Kidney glomerular epithelial cell (primary cell): ENCODE results near the gene TLDC2.
A peak's percentile ranks its signal among the peaks of the same experiment; 100 is the strongest.
"Not testable (repeated sequence)": the region's sequence is repeated elsewhere in the genome, so short reads cannot be mapped to it uniquely, and the experiment has no call there.

Experiments
- DNase-seq: peaks from one replicate; lab custom pipeline; 2025; lab: John Stamatoyannopoulos, UW

Gene TLDC2

GRCh38 chr20:36916199-36916598 is 40.3 kb downstream of the TLDC2 start:
- no peak for DNase-seq

GRCh38 chr20:36917240-36917639 is 41.3 kb downstream of the TLDC2 start:
- no peak for DNase-seq

- no peak for DNase-seq
These were observed 42.0 kb downstream of the TLDC2 start for GRCh38 chr20:36917943-36918342.

- DNase-seq, result peak; percentile 43
These were observed 43.9 kb downstream of the TLDC2 start for GRCh38 chr20:36919715-36920333.

- DNase-seq, result no peak
These were observed 44.4 kb downstream of the TLDC2 start for GRCh38 chr20:36920334-36920730.

GRCh38 chr20:36924167-36925045 is 48.5 kb downstream of the TLDC2 start:
- DNase-seq, result no peak

GRCh38 chr20:36925234-36925633 is 49.3 kb downstream of the TLDC2 start:
- no peak for DNase-seq

- DNase-seq, result no peak
These were observed 50.8 kb downstream of the TLDC2 start for GRCh38 chr20:36926653-36927200.

GRCh38 chr20:36927704-36928103 is 51.8 kb downstream of the TLDC2 start:
- no peak for DNase-seq

- DNase-seq, result no peak
These were observed 53.4 kb downstream of the TLDC2 start for GRCh38 chr20:36929290-36929689.

GRCh38 chr20:36929691-36930090 is 53.8 kb downstream of the TLDC2 start:
- DNase-seq, result no peak

- not testable (repeated sequence) for DNase-seq
These were observed 56.1 kb downstream of the TLDC2 start for GRCh38 chr20:36932067-36932466.

GRCh38 chr20:36932476-36933426 is 56.8 kb downstream of the TLDC2 start:
- DNase-seq, result no peak

GRCh38 chr20:36933571-36933970 is 57.6 kb downstream of the TLDC2 start:
- not testable (repeated sequence) for DNase-seq

GRCh38 chr20:36936341-36936740 is 60.4 kb downstream of the TLDC2 start:
- no peak for DNase-seq

- DNase-seq, result not testable (repeated sequence)
These were observed 60.9 kb downstream of the TLDC2 start for GRCh38 chr20:36936761-36937401.

GRCh38 chr20:36937402-36937770 is 61.4 kb downstream of the TLDC2 start:
- no peak for DNase-seq

- no peak for DNase-seq
These were observed 65.5 kb downstream of the TLDC2 start for GRCh38 chr20:36941401-36941835.
